ENCODE measurements around the gene GPX7. TPM values are rescaled to one million over a fixed set of nuclear protein-coding genes. Genes with fewer than 3 reads are reported as not detected.

GPX7 gene
- total RNA-seq, 2 experiments from 2014 or later, result 21.5 TPM

DNA sequence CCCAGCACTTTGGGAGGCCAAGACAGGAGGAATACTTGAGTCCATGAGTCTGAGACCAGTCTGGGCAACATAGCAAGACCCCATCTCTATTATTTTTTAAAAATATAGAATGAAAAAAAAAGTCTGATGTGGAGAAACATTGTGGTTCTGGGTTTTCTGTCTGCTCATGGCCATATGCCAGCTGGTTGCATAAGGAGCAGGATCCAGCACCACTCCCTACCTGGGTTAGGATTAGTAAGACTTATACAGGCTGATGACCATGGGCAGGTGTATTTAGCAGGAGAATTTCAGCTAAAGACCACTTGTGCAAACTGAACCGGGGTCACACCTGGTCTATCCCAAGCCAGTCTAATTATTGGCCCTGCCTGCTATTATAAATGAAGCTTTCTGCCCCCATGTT lies 16.7 kb upstream of the GPX7 start:
- Mint-ChIP-seq H3K36me3 (ENCODE audit: low read depth) (no peaks in the 10 kb centered on the region), H3K27ac (no peak overlapping the region), H3K4me3 (no peak overlapping the region), H3K4me1 (ENCODE audit: low read depth) (no peaks in the 10 kb centered on the region), H3K9me3 (no peaks in the 10 kb centered on the region), H3K27me3 (no peaks in the 10 kb centered on the region)
- intact Hi-C loops (cut with micrococcal nuclease), result no loop called here
- ChIA-PET CTCF (interaction anchor here (1.3 kb wide), 1 partner anchor 17 kb away, joined by 4 read pairs; no protein-coding TSS in a partner anchor), POLR2A (interaction anchor here (1.0 to 1.5 kb wide), 2 partner anchors 9 to 18 kb away, joined by 3 read pairs; no protein-coding TSS in a partner anchor)
- DNase-seq, result no peak
- TF ChIP-seq, protein P1, sequence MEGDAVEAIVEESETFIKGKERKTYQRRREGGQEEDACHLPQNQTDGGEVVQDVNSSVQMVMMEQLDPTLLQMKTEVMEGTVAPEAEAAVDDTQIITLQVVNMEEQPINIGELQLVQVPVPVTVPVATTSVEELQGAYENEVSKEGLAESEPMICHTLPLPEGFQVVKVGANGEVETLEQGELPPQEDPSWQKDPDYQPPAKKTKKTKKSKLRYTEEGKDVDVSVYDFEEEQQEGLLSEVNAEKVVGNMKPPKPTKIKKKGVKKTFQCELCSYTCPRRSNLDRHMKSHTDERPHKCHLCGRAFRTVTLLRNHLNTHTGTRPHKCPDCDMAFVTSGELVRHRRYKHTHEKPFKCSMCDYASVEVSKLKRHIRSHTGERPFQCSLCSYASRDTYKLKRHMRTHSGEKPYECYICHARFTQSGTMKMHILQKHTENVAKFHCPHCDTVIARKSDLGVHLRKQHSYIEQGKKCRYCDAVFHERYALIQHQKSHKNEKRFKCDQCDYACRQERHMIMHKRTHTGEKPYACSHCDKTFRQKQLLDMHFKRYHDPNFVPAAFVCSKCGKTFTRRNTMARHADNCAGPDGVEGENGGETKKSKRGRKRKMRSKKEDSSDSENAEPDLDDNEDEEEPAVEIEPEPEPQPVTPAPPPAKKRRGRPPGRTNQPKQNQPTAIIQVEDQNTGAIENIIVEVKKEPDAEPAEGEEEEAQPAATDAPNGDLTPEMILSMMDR (IDR thresholded peaks at IDR 0.05), result no peak
- ATAC-seq, result no peak

DNA sequence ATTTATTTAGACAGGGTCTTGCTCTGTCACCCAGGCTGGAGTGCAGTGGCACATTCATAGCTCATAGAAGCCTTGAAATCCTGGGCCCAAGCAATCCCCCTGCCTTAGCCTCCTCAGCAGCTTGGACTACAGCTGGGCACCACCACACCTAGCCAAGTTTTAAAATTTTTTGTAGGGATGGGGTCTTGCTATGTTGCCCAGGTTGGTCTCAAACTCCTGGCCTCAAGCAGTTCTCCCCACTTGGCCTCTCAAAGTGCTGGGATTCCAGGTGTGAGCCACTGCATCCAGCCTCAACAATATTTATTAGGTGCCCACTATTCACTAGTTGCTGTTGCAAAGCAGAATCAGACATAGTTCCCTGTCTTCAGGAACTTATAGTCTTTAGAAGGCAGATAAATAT lies 14.1 kb upstream of the GPX7 start:
- POLR2A ChIA-PET, result interaction anchor here (1.0 kb wide), 1 partner anchor 13 kb away, joined by 3 read pairs; no protein-coding TSS in a partner anchor
- ATAC-seq (no peak), DNase-seq (no peak)
- no peak overlapping the region for H3K27ac Mint-ChIP-seq
- H3K4me1 Mint-ChIP-seq (ENCODE audit: low read depth), result no peaks in the 10 kb centered on the region
- no peak overlapping the region for H3K4me3 Mint-ChIP-seq
- intact Hi-C loops (cut with micrococcal nuclease), result no loop called here
- H3K9me3 Mint-ChIP-seq, result no peaks in the 10 kb centered on the region
- H3K27me3 Mint-ChIP-seq, result no peaks in the 10 kb centered on the region
- H3K36me3 Mint-ChIP-seq (ENCODE audit: low read depth), result no peaks in the 10 kb centered on the region
- CTCF ChIA-PET, result no interaction called here
- TF ChIP-seq, protein P1 (IDR thresholded peaks at IDR 0.05), result no peak

DNA sequence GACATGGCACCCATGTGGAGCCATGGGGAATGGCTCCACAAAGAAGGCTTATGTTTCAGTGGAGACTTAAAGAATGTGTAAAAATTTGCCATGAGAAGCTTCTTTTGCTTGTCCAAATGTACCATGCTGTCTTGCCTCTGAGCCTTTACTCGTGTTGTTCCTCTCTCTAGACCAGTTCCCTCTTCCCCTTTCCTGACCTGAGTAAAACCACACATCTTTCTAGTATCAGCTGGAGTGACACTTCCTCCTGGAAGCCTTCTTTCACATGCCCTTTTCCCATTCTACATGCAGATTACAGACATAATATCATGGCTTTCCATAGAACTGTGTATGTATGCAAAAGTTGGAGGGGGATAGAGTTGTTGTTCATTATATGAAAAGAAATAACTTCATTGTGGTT lies 13.6 kb upstream of the GPX7 start:
- Mint-ChIP-seq H3K9me3 (no peaks in the 10 kb centered on the region), H3K27me3 (no peaks in the 10 kb centered on the region), H3K36me3 (ENCODE audit: low read depth) (no peaks in the 10 kb centered on the region), H3K4me3 (no peak overlapping the region), H3K27ac (no peak overlapping the region), H3K4me1 (ENCODE audit: low read depth) (no peaks in the 10 kb centered on the region)
- TF ChIP-seq, protein P1 (IDR thresholded peaks at IDR 0.05), result no peak
- ChIA-PET POLR2A (no interaction called here), CTCF (no interaction called here)
- ATAC-seq, result no peak
- intact Hi-C loops (cut with micrococcal nuclease), result no loop called here
- DNase-seq, result no peak

DNA sequence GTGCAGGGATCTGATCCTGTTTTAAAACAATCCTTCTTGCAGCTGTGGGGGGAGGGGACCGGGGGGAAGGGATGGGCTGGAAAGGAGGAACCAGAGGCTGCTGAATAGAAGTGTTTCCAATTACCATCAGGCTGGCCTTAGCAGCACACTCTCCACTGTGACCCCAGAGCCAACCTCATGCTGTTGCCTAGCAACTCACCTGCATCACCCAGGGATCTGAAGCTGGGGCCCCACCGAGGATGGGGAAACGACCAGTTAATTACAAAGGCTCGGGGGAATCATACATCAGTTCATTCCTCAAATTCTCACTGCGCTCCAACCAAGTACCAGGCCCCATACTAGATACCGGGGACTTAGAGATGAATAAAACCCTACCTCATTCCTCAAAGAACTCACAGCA lies 11.9 kb upstream of the GPX7 start:
- Mint-ChIP-seq H3K4me3 (no peak overlapping the region), H3K27ac (no peak overlapping the region), H3K9me3 (no peaks in the 10 kb centered on the region), H3K27me3 (no peaks in the 10 kb centered on the region), H3K4me1 (ENCODE audit: low read depth) (no peaks in the 10 kb centered on the region), H3K36me3 (ENCODE audit: low read depth) (no peaks in the 10 kb centered on the region)
- TF ChIP-seq, protein P1 (IDR thresholded peaks at IDR 0.05), result no peak
- no peak for ATAC-seq
- no peak for DNase-seq
- ChIA-PET CTCF (no interaction called here), POLR2A (no interaction called here)
- intact Hi-C loops (cut with micrococcal nuclease), result no loop called here

DNA sequence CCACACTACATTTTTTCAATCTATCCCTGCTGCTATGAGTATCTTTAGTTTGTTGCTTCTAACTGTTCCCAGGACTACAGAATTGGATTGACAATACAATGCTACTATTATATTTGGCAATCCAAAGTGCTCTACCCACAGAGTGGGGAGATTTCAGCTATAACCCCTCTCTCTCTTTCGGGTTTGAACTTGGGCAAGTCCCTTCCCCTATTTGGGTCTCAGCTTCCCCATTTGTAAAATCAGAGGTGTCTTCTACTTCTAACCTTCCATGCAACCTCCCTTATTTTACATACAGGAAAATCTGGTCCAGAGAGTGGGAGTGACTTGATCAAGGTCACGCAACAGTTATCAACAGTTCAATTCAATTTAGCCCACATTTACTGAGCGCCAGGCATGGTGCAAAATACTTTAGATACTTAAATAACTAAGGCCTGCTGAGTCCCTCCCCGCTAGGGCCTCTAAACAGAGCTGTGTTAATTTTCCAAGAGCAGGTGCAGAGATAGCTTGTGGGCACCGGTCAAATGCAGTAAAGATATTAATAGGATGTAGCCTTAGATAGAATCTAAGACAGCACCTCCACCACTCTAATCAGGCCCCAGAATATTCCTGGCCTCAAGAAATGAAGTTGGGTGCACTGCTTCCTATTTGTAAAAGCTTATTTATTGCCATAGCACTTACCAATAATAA lies 9.4 kb upstream of the GPX7 start:
- Mint-ChIP-seq H3K27ac (no peak overlapping the region), H3K27me3 (no peaks in the 10 kb centered on the region), H3K36me3 (ENCODE audit: low read depth) (no peaks in the 10 kb centered on the region), H3K9me3 (no peaks in the 10 kb centered on the region), H3K4me3 (no peak overlapping the region), H3K4me1 (ENCODE audit: low read depth) (no peaks in the 10 kb centered on the region)
- TF ChIP-seq, protein P1 (IDR thresholded peaks at IDR 0.05), result no peak
- DNase-seq (no peak), ATAC-seq (no peak)
- CTCF ChIA-PET, result no interaction called here
- intact Hi-C loops (cut with micrococcal nuclease), result no loop called here
- POLR2A ChIA-PET, result interaction anchor here (0.7 to 1.5 kb wide), 4 partner anchors 9 to 56 kb away, joined by 3 to 5 read pairs (median 4); partner anchors contain the start of gene TUT4
